ENCODE data around the gene MGST3.
"Not testable (repeated sequence)": the region's sequence is repeated elsewhere in the genome, so short reads cannot be mapped to it uniquely, and the experiment has no call there.

MGST3 gene

DNA sequence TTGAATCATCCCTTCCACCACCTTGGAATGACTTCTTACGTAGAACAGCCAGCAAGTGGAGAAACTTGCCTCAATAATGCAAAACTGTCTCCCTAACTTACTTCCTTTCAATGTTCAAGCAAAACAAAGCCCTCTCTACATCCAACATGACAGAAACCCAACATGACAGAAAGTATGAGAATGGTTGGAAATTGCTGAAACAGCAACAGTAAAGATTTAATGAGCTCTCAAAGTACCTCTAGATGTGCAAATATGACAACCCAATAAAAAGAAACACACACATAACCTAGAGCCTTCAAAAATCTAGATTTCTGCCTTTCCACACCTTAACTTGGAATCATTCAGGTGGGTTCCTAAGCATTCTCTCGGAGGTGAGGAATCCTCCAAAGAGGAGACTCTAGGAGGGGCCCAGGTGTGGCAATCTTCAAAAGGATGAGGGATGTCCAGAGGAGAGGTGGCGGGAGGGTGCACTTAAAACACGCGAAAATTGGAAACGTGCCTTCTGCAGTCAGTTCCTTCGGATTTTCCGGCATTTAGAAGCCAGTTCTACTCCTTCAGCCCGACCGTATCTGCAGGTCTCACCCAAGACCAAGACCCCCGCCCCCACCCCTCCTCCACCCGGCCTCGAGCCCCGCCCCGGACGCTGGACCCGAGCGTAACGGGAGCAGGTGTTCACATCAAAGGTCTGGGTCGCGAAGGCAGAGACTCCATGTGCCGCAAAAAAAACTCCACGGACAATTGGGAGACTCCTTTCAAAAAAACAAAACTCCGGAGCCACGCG, 996 bp upstream of the MGST3 start:
- DNase-seq, result no peak

DNA sequence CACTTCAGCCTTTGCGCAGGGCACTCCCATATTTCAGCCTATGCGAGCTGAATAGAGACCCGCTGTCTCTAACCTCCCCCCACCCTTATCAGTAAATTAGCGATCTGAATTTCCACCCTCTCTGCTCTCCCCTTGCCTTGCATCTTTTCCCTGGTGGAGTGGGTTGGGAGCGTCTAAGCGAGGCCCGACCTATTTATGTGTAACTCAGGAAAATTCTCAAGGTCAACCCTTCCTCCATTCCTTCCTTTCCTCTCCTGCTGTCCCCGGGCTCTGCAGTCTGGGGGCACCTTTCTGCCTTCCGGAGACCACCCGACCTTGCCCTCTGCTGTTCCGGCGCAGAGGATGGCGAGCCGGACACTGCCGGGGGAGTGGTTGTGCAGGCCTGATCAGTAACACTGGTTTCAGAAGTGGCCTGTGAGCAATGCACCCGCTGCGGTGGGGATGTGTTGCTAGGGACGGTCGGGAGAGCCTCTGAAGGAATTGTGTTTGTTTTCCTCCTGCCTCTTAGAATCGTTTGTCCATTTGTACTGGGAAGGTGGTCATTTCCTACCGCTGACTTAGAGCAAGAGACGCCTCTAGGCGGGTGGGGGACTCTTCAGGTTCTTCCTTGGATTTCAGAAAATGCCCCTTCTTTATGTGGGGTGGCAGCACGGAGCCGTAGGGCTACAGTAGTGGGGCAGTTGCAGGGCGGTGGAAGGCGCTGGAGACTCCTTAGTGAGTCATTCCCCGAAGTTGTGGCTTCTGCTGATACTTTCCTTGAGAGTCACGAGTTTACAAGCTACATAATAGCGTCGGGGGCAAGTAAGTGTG, 513 bp downstream of the MGST3 start:
- DNase-seq, result peak; percentile 66

DNA sequence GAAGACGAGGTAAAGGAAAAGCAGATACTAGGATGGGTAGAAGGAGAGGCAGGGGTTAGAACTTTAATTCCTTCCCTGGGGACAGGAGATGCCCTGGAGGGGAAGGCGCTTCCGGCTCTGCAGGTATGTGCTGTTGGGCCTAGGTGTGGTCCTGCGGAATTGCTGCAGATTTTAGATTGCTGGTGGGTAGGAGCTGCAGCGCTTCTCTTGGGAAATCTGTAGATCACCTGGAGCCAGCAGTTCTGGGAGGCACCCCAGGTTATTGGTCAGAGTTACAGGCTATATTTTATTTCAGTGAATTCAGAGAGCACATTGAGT, 1.1 kb downstream of the MGST3 start:
- no peak for DNase-seq

DNA sequence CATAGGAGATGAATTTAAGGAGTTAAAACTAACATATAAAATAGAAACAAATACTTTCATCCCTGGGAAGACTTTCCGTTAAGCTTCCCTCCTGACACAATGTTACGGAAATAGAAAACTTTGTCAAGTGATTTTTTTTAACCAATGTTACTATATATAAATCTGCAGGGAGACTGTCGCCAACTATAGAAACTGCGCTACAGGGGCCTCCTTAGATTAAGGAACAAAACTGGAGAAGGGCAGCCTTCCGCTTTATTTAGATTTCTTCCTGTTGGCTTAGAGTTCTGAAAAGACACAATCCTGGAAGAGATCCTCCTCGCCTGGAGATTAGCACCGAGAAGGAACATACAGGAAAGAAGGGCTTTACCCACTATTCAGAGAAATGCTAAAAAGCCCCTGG, 1.5 kb downstream of the MGST3 start:
- no peak for DNase-seq

DNA sequence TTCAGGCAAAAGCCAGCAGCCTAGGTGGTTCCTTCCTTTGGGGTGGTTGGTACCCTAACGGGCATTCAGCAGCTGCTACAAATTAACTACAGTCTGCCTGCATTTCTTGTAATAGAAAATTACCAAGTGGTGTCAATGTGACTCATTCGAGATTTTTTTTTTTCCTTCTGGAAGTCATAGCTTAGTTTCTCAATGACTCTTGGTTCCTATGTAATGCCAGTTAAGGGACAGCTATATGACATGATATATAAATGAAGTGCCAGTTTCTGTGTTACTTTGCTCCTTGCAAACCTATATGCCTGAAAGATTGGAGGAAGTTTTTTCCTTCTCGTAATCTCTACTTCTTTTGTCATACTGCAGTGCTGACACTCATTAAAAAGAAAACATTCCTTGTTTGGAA, 2.6 kb downstream of the MGST3 start:
- DNase-seq, result no peak

DNA sequence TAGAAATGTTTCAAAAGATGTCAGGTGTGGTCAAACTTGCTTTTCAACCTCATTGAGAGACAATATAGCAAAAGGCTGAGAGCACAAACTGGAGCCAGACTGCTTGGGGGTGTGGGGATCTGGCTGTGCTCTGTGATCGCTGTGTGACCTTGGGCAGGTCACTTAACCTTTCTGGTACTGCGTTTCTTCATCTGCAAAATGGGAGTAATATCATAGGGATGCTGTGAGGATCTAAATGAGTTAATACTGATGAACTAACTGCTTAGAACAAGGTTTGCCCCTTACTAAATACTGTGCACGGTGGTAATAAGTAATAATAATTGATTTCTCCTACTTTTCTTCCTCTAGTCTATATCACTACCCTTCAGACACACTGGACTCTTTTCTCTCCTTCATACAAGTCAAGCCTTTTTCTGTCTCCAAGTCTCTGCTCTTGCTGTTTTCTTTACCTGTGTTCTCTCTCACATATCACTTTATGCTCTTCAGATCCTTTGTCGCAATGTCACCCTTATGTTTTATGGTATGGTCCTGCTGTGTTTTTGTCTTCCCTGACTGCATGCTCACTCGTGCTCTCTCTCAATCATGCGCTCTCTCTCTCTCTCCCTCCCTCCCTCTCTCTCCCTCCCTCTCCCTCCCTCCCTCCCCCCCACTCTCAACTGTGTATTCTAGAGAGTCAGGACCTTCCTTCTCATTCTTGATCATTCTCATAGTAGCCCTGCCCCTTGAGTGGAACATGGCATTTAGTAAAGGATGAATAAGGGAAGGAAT, 3.3 kb downstream of the MGST3 start:
- no peak for DNase-seq

DNA sequence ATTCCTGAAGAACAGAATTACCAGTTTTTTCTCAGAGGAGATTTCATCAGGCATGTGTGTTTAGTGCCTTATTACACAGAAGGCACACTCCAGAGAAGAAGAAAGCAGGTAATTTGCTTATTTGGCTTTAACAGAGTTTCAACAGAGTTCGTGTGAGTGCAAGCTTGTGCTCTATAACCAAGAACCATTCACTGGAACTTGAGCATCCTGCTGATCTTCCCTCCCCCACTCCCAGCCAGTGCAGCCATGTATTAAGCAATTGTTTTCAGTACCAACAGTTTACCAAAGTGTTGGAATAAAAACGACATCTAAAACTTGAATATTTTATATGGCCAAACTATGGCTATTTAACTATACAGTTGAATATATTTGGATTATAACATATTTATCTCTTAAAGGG, 4.3 kb downstream of the MGST3 start:
- DNase-seq, result no peak

DNA sequence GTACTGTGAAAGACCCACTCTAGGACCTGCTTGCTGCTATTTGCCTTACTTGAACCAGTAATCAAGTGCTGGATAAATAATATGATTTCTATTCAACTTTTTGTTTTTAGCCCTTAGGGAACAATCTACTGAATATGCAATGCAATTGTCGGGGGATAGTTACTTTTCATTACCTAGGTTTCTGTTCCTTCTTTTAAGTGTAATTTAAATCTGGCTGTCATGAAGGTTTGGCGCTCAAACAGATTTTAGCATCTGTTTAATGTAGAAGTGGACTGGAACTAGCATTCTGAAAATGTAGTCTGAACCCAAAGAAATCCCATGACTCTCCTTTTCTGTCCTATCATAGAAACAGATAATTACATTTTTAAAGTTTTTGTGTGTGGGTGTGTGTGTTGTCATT, 4.8 kb downstream of the MGST3 start:
- DNase-seq, result no peak

DNA sequence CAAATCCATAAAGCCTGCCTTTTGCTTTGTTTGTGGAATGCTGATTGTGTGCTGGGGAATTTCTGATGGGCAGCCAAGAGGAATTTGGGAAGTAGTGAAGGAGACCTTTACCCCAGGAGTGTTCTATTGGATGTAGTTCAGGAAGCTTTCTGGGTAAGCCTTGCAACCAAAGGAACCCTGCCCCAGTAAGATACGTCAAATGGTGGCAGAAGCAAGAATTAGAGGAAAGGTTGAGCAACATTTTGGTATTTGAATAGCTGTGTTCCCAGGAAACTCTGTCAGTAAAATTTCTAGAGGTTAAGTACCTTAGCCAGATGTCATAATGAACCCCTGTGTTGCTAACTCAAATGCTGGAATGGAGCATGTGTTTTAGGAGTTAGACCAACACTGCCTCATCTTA, 6.4 kb downstream of the MGST3 start:
- DNase-seq, result no peak

DNA sequence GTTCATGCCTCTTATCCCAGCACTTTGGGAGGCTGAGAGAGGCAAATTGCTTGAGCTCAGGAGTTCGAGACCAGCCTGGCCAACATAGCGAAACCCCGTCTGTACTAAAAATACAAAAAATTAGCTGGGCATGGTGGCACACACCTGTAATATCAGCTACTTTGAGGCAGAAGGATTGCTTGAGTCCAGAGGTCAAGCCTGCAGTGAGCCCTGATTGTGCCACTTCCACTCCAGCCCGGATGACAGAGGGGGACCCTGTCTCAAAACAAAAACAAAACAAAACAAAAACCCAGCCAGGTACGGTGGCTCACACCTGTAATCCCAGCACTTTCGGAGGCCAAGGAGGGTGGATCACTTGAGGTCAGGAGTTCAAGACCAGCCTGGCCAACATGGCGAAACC, 7.2 kb downstream of the MGST3 start:
- DNase-seq, result not testable (repeated sequence)

DNA sequence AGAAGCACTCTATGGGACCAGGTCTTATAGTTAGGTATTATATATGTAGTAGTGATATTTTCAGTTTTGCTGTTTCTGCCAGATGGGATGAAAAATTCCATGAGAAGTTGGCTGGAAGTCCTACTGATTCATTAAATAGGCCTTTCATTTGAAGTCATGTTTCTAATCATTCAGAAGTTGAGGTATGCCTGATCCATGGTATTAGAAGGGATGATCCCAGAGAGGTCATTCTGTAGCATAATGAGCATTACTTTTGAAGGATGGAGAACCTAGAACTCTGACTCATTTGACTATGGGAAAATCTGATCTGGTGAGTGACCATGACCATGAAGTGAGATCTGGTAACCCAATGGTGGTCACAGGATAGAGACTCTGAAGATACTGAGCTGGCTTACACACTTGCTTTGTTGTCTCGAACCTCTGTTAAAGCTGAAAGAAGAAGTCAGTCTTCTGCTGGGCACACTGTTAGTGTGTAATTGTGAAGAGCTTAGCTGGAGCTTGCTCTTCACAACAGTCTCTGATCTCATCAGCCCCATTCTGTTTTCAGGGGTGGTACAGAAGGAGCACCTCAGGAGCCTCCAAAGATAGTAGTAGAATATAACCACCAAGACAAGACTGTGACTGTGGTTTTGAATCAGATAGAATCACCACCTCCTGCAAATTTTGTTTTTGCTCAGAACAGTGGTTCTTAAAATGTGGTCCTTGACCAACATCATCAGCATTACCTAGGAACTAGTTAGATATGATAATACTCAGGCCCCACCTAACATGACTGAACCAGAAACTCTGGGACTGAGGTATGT, 9.0 kb downstream of the MGST3 start:
- no peak for DNase-seq

DNA sequence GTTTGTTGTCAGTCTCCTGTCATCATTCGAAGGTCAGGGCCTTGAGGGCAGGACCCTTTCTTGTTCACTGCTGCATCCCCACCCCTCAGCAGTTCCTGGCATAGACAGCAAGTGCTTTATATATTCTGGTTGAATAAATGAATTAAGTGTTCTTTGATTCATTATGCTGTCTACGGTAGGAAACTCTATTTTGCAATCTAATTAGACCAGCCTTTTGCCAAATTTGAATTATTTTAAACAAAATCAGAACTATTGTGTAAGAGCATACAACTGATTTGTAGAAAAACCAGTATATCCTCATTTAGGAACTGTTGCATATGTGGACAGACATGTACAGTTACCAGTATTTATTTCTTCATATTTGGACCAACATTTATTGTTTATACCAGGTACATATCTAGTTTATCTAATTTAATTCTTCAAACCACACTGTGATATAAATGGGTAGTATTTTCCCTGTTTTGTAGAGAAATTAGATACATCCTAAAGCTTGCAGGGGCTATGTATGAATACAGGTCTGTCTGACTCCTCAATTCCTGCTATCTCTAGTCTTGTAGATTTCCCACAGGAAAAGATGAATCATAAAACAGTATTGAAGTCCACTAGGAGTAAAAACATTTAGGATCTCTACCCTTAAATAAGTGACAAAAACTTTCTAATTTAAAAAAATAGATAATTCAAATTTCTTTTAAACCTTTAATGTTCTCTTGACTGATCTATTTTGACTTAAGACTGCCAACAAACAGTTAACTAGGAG, 10.4 kb downstream of the MGST3 start:
- DNase-seq, result no peak

DNA sequence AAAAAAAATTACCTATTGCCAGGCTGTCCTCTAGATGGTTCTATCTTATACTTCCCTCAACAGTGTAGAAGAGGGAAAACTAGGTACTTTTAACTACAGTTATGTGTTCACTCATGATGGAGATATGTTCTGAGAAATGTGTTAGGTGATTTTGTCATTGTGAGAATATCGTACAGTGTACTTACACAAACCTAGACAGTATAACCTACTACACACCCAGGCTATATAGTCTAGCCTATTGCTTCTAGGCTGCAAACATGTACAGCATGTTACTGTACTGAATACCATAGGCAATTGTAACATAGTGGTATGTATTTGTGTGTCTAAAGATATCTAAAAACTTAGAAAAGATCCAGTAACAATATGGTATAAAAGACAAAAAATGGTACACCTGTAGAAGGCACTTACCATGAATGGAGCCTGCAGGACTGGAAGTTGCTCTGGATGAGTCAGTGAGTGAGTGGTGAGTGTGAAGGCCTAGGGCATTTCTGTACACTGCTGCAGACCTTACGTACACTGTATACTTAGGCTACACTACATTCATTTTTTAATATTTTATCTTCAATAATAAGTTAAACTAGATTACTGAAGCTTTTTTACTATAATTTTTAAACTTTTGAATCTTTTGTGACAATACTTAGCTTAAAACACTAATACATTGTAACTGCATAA, 13.2 kb downstream of the MGST3 start:
- no peak for DNase-seq

DNA sequence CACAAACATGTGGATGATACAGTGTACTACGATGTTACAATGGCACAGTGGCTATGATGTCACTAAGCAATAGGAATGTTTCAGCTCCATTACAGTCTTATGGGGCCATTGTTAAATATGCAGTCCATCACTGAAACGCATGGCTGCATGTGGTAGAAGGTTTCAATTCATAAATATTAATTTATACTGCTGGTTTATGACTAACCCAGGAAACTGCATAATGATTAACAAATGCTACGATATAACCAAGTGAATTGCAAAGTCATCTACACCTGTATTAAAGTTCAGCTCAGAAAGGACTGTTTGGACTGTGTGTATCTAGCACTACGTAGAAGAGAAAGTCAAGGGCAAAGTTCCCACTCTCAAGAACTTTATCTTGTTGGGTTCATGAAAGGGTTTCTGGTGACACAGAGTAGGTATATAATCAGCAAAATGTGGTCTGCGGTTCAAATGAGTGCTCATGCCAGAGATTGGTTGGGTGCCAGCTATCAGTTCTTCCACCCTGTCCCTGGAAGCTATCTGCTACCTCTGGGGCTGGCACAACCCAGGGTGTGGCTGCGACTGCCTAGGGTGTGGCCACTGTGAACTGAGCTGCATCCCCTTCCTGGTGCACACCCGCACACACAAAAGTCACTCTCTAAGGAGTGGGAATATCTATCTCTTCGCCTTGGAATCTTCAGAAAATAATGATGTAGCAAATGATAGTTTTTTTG, 14.8 kb downstream of the MGST3 start:
- peak; percentile 36 for DNase-seq

DNA sequence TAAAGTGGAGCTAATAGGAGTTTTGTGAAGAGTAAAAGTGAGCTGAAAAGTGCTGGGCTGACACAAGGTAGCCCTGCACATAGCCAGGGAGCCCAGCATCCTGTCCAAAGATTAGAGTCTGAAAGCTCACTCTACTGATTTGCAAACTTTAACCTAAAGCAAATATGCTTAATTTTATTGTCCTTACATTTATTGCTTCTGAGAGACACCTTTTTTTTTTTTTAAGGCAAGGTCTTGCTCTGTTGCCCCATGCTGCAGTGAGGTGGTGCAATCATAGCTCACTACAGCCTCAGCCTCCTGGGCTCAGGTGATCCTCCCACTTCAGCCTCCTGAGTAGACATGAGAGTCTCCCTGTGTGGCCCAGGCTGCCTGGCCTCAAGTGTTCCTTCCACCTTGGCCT, 16.5 kb downstream of the MGST3 start:
- no peak for DNase-seq

DNA sequence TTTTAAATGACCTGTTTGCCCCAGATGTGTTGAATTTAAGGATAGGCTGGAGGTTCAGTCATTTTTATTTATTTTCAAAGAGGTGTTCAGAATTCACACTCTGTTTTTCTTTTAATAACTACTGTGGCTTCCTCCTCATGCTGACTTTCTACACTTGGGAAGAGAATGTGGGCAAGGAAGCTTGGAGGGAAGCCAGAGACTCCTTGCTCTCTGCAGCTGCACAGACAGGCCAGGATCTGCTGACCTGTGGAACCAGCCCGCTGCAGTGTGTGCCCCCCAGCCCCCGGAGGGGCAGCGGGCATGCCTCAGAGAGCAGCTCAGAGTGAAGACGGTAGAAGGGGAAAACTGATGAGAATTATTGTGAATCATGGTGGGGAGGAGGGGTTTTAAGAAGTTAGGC, 16.9 kb downstream of the MGST3 start:
- no peak for DNase-seq

DNA sequence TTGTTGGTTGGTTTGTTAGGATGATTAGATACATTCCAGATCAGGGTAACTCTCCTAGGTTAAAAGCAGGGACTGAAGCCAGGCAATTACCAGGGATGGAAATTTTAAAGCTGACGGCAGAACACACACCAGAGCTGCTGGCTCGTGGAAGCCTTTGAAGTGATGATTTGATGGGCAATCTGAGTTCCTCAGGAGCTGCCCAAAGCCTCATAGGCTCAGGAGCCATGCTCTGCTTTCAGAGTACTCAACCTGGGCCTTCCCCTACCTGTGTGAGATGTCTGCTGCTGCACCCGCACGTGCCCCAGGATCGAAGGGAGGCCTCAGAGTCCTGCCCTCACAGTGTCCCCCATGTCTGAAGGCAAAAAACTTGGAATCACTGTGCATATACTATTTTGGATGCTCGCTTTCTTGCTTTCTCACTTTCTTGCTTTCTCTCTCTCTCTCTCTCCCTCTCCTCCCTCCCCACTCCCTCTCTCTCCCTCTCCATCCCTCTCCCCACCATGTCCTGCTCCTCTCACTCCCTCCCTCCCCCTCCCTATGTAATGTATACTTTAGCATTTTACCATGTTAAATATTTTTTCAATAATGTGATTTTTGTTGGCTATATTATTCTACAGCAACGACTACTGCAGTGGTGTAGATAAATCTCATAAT, 18.0 kb downstream of the MGST3 start:
- DNase-seq, result no peak

DNA sequence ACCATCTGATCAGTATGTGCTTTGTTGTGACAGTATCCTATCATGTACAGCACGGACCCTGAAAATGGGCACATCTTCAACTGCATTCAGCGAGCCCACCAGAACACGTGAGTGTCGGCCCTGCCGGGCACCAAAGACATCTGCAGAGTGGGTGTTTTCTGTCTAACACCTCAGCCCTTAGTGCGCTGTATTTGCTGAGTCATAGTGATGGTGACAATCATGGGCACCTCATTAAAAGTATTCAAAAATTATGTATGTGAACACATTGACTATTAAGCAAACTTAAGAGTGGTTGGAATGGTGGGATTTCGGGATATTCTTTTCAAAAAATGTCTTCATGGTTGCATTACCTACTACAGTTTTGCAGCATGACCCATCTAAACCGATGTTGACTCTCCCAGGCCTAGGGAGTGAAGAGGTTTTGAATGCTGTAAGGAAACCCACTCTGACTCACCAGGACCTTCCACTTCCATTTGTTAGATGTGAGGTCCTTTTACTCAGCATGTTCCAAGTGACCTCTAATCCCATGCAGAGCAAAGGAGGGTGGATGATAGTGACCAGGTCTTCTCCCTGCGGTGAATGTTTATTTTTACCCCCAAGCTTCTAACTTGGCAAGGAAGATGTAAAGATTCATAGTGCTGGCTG, 20.1 kb downstream of the MGST3 start:
- no peak for DNase-seq

DNA sequence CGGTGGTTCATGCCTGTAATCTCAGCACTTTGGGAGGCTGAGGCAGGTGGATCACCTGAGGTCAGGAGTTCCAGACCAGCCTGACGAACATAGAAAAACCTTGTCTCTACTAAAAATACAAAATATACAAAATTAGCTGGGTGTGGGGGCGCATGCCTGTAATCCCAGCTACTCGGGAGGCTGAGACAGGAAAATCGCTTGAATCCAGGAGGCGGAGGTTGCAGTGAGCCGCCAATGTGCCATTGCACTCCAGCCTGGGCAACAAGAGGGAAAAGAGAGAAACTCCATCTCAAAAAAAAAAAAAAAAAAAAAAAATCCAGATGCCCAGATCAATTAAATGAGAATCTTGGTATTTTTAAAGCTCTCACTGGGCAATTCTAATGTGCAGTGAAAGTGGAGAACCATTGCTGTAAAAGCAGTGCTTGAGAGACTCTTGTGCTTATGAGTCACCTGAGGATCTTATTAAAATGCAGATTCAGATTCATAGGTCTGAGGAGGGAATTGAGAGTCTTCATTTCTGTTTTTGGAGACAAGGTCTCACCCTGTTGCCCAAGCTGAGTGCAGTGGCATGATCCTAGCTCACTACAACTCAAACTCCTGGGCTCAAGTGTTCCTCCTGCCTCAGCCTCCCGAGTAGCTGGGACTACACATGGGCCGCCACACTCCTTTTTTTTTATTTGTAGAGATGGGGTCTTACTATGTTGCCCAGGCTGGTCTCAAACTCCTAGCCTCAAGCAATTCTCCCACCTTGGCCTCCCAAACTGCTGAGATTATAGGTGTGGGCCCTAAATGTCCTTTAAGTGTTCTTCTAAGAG, 27.9 kb downstream of the MGST3 start:
- not testable (repeated sequence) for DNase-seq

All from CD4-positive, alpha-beta T cell treated with Interleukin-17A for 4 hours (primary cell).